H1 (cell line): Measurements from ENCODE around the gene FAM171A1. TPM values are rescaled to one million over a fixed set of nuclear protein-coding genes. Genes with fewer than 3 reads are reported as not detected.

Experiments
- CTCF ChIA-PET: fragments of 300-600 bp; sonication (Branson Sonifier 250); formaldehyde crosslinking; loops from one replicate; lab custom pipeline; 2021; ENCODE audit not compliant: partially characterized antibody; lab: Charles Lee
- POLR2A ChIA-PET: fragments of 300-600 bp; sonication (Branson Sonifier 250); formaldehyde crosslinking; loops from one replicate; lab custom pipeline; 2021; ENCODE audit warnings: inconsistent platforms; ENCODE audit not compliant: partially characterized antibody; lab: Charles Lee
- DNase-seq, 2 experiments: peaks; one replicate each; pipeline versions ENCODE4 v3.0.0 to v3.0.0-alpha.2; 2010 to 2022; ENCODE audit warnings: low spot score in 2 of 2, low read depth in 1 of 2, mixed read lengths in 1 of 2
- FAIRE-seq: peaks from 2 replicates; lab custom pipeline; 2011; peaks lifted over from hg19 to GRCh38; lab: Jason Lieb, UNC
- H2AFZ ChIP-seq: 2 replicates; pipeline ENCODE4 v1.8.1; 2012; ENCODE audit warnings: low read length, inconsistent platforms
- H2AK5ac ChIP-seq: 2 replicates; pipeline ENCODE4 v1.6.1; 2013; ENCODE audit warnings: low read depth, low read length
- H2BK120ac ChIP-seq: replicated peaks from 2 replicates; pipeline ENCODE3; 2013; ENCODE audit warnings: low read depth, low read length, inconsistent platforms
- H2BK12ac ChIP-seq: 2 replicates; pipeline ENCODE4 v1.6.1; 2013; ENCODE audit warnings: low read depth, low read length
- H2BK15ac ChIP-seq: 2 replicates; pipeline ENCODE4 v1.6.1; 2013; ENCODE audit warnings: low read length
- H2BK20ac ChIP-seq: 2 replicates; pipeline ENCODE4 v1.6.1; 2013; ENCODE audit warnings: low read length
- H2BK5ac ChIP-seq: 2 replicates; pipeline ENCODE4 v1.6.1; 2013; ENCODE audit warnings: low read depth, low read length
- H3K14ac ChIP-seq: 2 replicates; pipeline ENCODE4 v1.6.1; 2013; ENCODE audit warnings: inconsistent platforms; ENCODE audit not compliant: insufficient read length
- H3K18ac ChIP-seq: 2 replicates; pipeline ENCODE4 v1.6.1; 2013; ENCODE audit warnings: low read length; ENCODE audit errors: extremely low read depth
- H3K23ac ChIP-seq: 2 replicates; pipeline ENCODE4 v1.6.1; 2013; ENCODE audit warnings: inconsistent platforms; ENCODE audit not compliant: insufficient read length
- H3K23me2 ChIP-seq: 2 replicates; pipeline ENCODE4 v1.6.1; 2013; ENCODE audit warnings: low read depth, low read length
- H3K27ac ChIP-seq: 2 replicates; pipeline ENCODE4 v1.6.1; 2011; ENCODE audit warnings: low read depth, low read length, inconsistent platforms
- H3K27me3 ChIP-seq, 4 experiments: replicated peaks in 1 of 4; 1 replicate in 1 of 4; 2 replicates in 3 of 4; pipeline versions ENCODE4 v1.6.1 to v1.8.1; 2011 to 2013; ENCODE audit warnings: low read length in 3 of 4, mild to moderate bottlenecking in 3 of 4, inconsistent platforms in 2 of 4, mixed read lengths in 2 of 4, moderate library complexity in 1 of 4; ENCODE audit not compliant: control insufficient read depth in 3 of 4, insufficient read depth in 3 of 4; ENCODE audit errors: extremely low read depth in 1 of 4
- H3K36me3 ChIP-seq, 4 experiments: 2 replicates each; pipeline versions ENCODE4 v1.6.1 to v1.8.1; 2011 to 2013; ENCODE audit warnings: mild to moderate bottlenecking in 4 of 4, low read length in 3 of 4, moderate library complexity in 2 of 4, control low read depth in 1 of 4, inconsistent platforms in 1 of 4; ENCODE audit not compliant: insufficient read depth in 4 of 4, control insufficient read depth in 2 of 4
- H3K4ac ChIP-seq: replicated peaks from 2 replicates; pipeline ENCODE3; 2013; ENCODE audit warnings: low read length, low read depth, mixed read lengths, inconsistent platforms; ENCODE audit not compliant: insufficient read length
- H3K4me1 ChIP-seq, 4 experiments: replicated peaks in 1 of 4; 1 replicate in 1 of 4; 2 replicates in 3 of 4; pipeline versions ENCODE4 v1.6.1 to v1.8.1; 2011 to 2013; ENCODE audit warnings: low read length in 3 of 4, inconsistent platforms in 2 of 4, mixed read lengths in 1 of 4; ENCODE audit not compliant: insufficient read depth in 4 of 4, control insufficient read depth in 3 of 4
- H3K4me2 ChIP-seq, 2 experiments: 2 replicates each; pipeline versions ENCODE4 v1.6.1 to v1.8.1; 2011 to 2013; ENCODE audit warnings: low read depth in 2 of 2, low read length in 2 of 2, control low read depth in 1 of 2, inconsistent platforms in 1 of 2, mild to moderate bottlenecking in 1 of 2; ENCODE audit not compliant: insufficient read depth in 1 of 2
- H3K4me3 ChIP-seq, 4 experiments: fragments of 200-600, 300-600 bp in 1 of 4; sonication (generic), shearing (Covaris generic), sonication (Bioruptor Twin) in 1 of 4; 2 replicates each; pipeline versions ENCODE4 v1.5.1 to v1.8.1; 2011 to 2016; ENCODE audit warnings: low read length in 4 of 4, low read depth in 3 of 4, control low read depth in 2 of 4, inconsistent platforms in 2 of 4, mild to moderate bottlenecking in 2 of 4, mixed read lengths in 1 of 4, moderate library complexity in 1 of 4; ENCODE audit not compliant: insufficient read depth in 2 of 4; ENCODE audit errors: extremely low read depth in 1 of 4
- H3K56ac ChIP-seq: replicated peaks from 2 replicates; pipeline ENCODE3; 2013; ENCODE audit warnings: low read depth, mild to moderate bottlenecking, mixed read lengths, low read length, inconsistent platforms; ENCODE audit not compliant: insufficient read length
- H3K79me1 ChIP-seq: 2 replicates; pipeline ENCODE4 v1.6.1; 2013; ENCODE audit warnings: low read depth, low read length, control low read depth
- H3K79me2 ChIP-seq, 2 experiments: 2 replicates each; pipeline versions ENCODE4 v1.6.1 to v1.8.1; 2012 to 2013; ENCODE audit warnings: low read length in 2 of 2, mild to moderate bottlenecking in 2 of 2, inconsistent platforms in 1 of 2; ENCODE audit not compliant: insufficient read depth in 2 of 2, control insufficient read depth in 1 of 2
- H3K9ac ChIP-seq, 4 experiments: replicated peaks in 1 of 4; 1 replicate in 1 of 4; 2 replicates in 3 of 4; pipeline versions ENCODE4 v1.6.1 to v1.8.1; 2011 to 2013; ENCODE audit warnings: low read depth in 3 of 4, low read length in 3 of 4, control low read depth in 2 of 4, mild to moderate bottlenecking in 2 of 4, moderate library complexity in 2 of 4, inconsistent platforms in 1 of 4; ENCODE audit errors: extremely low read depth in 1 of 4
- H3K9me3 ChIP-seq, 2 experiments: 2 replicates each; pipeline versions ENCODE4 v1.6.1 to v1.8.1; 2012 to 2013; ENCODE audit warnings: mild to moderate bottlenecking in 2 of 2, moderate library complexity in 2 of 2, control low read depth in 1 of 2, inconsistent platforms in 1 of 2, low read depth in 1 of 2, low read length in 1 of 2, mixed read lengths in 1 of 2; ENCODE audit not compliant: insufficient read depth in 2 of 2
- H4K20me1 ChIP-seq, 2 experiments: replicated peaks in 1 of 2; 2 replicates each; pipeline versions ENCODE3 to v1.8.1; 2011 to 2013; ENCODE audit warnings: inconsistent platforms in 2 of 2, low read length in 2 of 2, mild to moderate bottlenecking in 1 of 2; ENCODE audit not compliant: insufficient read depth in 2 of 2, control insufficient read depth in 1 of 2
- H4K5ac ChIP-seq: 2 replicates; pipeline ENCODE4 v1.6.1; 2013; ENCODE audit warnings: low read length, low read depth, mixed read lengths, inconsistent platforms; ENCODE audit not compliant: insufficient read length
- H4K8ac ChIP-seq: 2 replicates; pipeline ENCODE4 v1.8.0; 2013; ENCODE audit warnings: mild to moderate bottlenecking, moderate library complexity, low read length, inconsistent platforms; ENCODE audit not compliant: insufficient read depth; ENCODE audit errors: extremely low read depth
- H4K91ac ChIP-seq: replicated peaks from 2 replicates; pipeline ENCODE3; 2013; ENCODE audit warnings: low read length, mixed read lengths, inconsistent platforms; ENCODE audit not compliant: insufficient read length
- CEBPB ChIP-seq: IDR thresholded peaks from 2 replicates; pipeline ENCODE4 v1.6.1; 2012; ENCODE audit warnings: low read depth, low read length
- EGR1 ChIP-seq: IDR thresholded peaks from 2 replicates; pipeline ENCODE4 v1.6.1; 2011; ENCODE audit warnings: low read depth, low read length, borderline replicate concordance
- GABPA ChIP-seq: IDR thresholded peaks from 2 replicates; pipeline ENCODE4 v1.6.1; 2011; ENCODE audit warnings: mild to moderate bottlenecking, low read length, moderate library complexity, borderline replicate concordance; ENCODE audit not compliant: insufficient read depth
- KDM5A ChIP-seq: fragments of 200-600 bp; IDR thresholded peaks from 2 replicates; pipeline ENCODE4 v1.7.1; 2012; ENCODE audit warnings: mild to moderate bottlenecking, low read length, inconsistent platforms, mixed read lengths
- MAFK ChIP-seq: IDR thresholded peaks from 2 replicates; pipeline ENCODE4 v1.6.1; 2012; ENCODE audit warnings: low read depth, mild to moderate bottlenecking, improper control_type of control experiment, low read length
- POLR2AphosphoS5 ChIP-seq: IDR thresholded peaks from 2 replicates; pipeline ENCODE4 v1.6.1; 2011; ENCODE audit warnings: low read depth, low read length
- POU5F1 ChIP-seq: IDR thresholded peaks from 2 replicates; pipeline ENCODE4 v1.6.1; 2011; ENCODE audit warnings: low read depth, mild to moderate bottlenecking, low read length, moderate library complexity
- RBBP5 ChIP-seq: IDR thresholded peaks from 2 replicates; pipeline ENCODE4 v1.7.1; 2012; ENCODE audit warnings: low read depth, mild to moderate bottlenecking, inconsistent platforms, low read length, moderate library complexity, borderline replicate concordance
- SP4 ChIP-seq: IDR thresholded peaks from 2 replicates; pipeline ENCODE4 v1.6.1; 2012; ENCODE audit warnings: low read length, inconsistent platforms
- SRF ChIP-seq: IDR thresholded peaks from 2 replicates; pipeline ENCODE4 v1.6.1; 2011; ENCODE audit warnings: mild to moderate bottlenecking, low read depth, low read length, moderate library complexity
- TBP ChIP-seq: IDR thresholded peaks from 2 replicates; pipeline ENCODE4 v1.6.1; 2011; ENCODE audit warnings: low read depth, low read length, improper control_type of control experiment
- ZNF274 ChIP-seq: IDR thresholded peaks from 2 replicates; pipeline ENCODE4 v1.7.0; 2012; ENCODE audit warnings: low read length, borderline replicate concordance; ENCODE audit errors: extremely low read depth
- WGBS, 2 experiments: shearing (Covaris generic) in 1 of 2; methylation state at CpG; one replicate each; pipeline versions ENCODE4 v1.1.6 to v1.1.7; 2013 to 2015; ENCODE audit warnings: low lambda C conversion rate in 2 of 2, mixed read lengths in 2 of 2, inconsistent platforms in 1 of 2, low coverage in 1 of 2, missing lambda C conversion rate in 1 of 2; ENCODE audit not compliant: insufficient replicate concordance in 2 of 2, insufficient coverage in 1 of 2, insufficient read length in 1 of 2; ENCODE audit errors: extremely low coverage in 1 of 2, missing lambda C conversion rate in 1 of 2; 5-methylcytosine and 5-hydroxymethylcytosine counted together
- polyA plus RNA-seq, 7 experiments: library from polyadenylated mRNA; depleted of rRNA in 3 of 7; stranded (reverse) in 5 of 7; unstranded in 2 of 7; fragments of >200 nt in 5 of 7; fragments of 200-250 nt in 2 of 7; gene quantifications; 1 replicate in 5 of 7; 2 replicates in 1 of 7; 4 replicates in 1 of 7; pipeline versions ENCODE4 v1.2.1 to v1.2.3, GENCODE V29; 2011 to 2013; ENCODE audit warnings: missing spikeins in 2 of 7, mixed read lengths in 2 of 7
- total RNA-seq: library from RNA; stranded (reverse); fragmentation: NEBNext Ultra II Directional; extraction: Animal tissue kit (Norgen Biotek cat#: 25700); gene quantifications from 2 replicates; pipeline ENCODE4 v1.2.1, GENCODE V29; 2021
- TF ChIP-seq, protein P1 (sequence below): IDR thresholded peaks from 2 replicates; pipeline ENCODE4 v1.6.1; 2012; ENCODE audit warnings: low read length, inconsistent platforms

Gene FAM171A1
- total and polyA plus RNA-seq, 2 of the 8 experiments (the other 6 are each of a cell fraction or from before 2014, with no cell fraction given) = 26.6 to 42.1 TPM

DNA sequence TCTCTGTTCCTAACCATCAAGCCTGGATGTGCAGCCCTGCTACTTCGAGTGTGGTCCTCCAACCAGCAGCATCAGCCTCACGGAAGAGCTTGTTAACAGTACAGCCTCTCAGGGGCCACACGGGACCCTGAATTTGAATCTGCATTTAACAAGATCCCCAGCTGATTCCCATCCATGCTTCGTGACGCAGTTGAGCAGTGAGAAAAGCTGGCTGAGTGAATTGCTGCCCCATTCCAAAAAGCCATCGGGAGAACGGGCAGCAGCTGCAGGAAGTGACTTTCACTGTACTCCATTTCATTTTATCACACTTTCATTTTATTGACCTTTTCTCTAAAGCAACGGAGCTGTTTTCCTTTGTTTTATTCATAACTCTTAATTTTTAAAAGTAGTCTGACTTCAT lies 22.5 kb downstream of the FAM171A1 start:
- no peaks in the 10 kb centered on the region for H3K36me3 ChIP-seq
- no peaks in the 10 kb centered on the region for H3K27me3 ChIP-seq
- no peak overlapping the region for H3K4me3 ChIP-seq
- H3K56ac ChIP-seq = no peak overlapping the region
- H2AK5ac ChIP-seq = 0 out of 2 replicates have a peak overlapping the region, but pooled peaks have one; percentile 65
- no peak overlapping the region for H3K4ac ChIP-seq
- TF ChIP-seq SRF (no peak), GABPA (no peak), ZNF274 (no peak), RBBP5 (no peak), EGR1 (no peak), POU5F1 (no peak), POLR2AphosphoS5 (no peak), KDM5A (no peak), CEBPB (no peak), TBP (no peak), MAFK (no peak), SP4 (no peak)
- TF ChIP-seq, protein P1, sequence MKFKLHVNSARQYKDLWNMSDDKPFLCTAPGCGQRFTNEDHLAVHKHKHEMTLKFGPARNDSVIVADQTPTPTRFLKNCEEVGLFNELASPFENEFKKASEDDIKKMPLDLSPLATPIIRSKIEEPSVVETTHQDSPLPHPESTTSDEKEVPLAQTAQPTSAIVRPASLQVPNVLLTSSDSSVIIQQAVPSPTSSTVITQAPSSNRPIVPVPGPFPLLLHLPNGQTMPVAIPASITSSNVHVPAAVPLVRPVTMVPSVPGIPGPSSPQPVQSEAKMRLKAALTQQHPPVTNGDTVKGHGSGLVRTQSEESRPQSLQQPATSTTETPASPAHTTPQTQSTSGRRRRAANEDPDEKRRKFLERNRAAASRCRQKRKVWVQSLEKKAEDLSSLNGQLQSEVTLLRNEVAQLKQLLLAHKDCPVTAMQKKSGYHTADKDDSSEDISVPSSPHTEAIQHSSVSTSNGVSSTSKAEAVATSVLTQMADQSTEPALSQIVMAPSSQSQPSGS = no peak
- peaks cover 0 to 38% of the 10 kb centered on the region in 2 experiments; a peak in 3 of 4 replicates for H3K79me2 ChIP-seq
- no peak overlapping the region for H2BK12ac ChIP-seq
- no peak overlapping the region for H4K8ac ChIP-seq
- no peak overlapping the region for H2BK5ac ChIP-seq
- H3K79me1 ChIP-seq = peaks cover 2% of the 10 kb centered on the region; the same call in 1 of the 2 replicates
- no peak overlapping the region for H3K9ac ChIP-seq
- H3K4me1 ChIP-seq = peaks cover 0 to 11% (median 6%) of the 10 kb centered on the region in 4 experiments; a peak in 5 of 7 replicates
- no peak overlapping the region for H2BK120ac ChIP-seq
- H2BK15ac ChIP-seq = no peak overlapping the region
- no peaks in the 10 kb centered on the region for H3K9me3 ChIP-seq
- no peak overlapping the region for H3K18ac ChIP-seq
- ChIA-PET CTCF (interaction anchor here (1.1 kb wide), 2 partner anchors 30 to 81 kb away, joined by 3 to 4 read pairs; no protein-coding TSS in a partner anchor), POLR2A (no interaction called here)
- peaks cover 3% of the 10 kb centered on the region; the same call in 1 of the 2 replicates for H3K23me2 ChIP-seq
- no peak overlapping the region for H4K91ac ChIP-seq
- peaks cover 0 to 5% of the 10 kb centered on the region in 2 experiments for H4K20me1 ChIP-seq
- DNase-seq = no peak
- H3K27ac ChIP-seq = no peak overlapping the region
- FAIRE-seq = no peak
- no peak overlapping the region for H2AFZ ChIP-seq
- no peak overlapping the region for H4K5ac ChIP-seq
- H3K4me2 ChIP-seq = 0 out of 4 replicates have a peak overlapping the region, but pooled peaks of 1 of the 2 experiments have one; percentile 19
- 88% methylated on average over 8 of the region's 8 CpGs; no CpG with 5 or more reads in 1 of the 2 experiments for WGBS, 2 experiments
- H3K14ac ChIP-seq = no peak overlapping the region
- no peak overlapping the region for H3K23ac ChIP-seq
- H2BK20ac ChIP-seq = no peak overlapping the region
